H9 (cell line): ENCODE data around the gene TNIK. TPM values are rescaled to one million over a fixed set of nuclear protein-coding genes. Genes with fewer than 3 reads are reported as not detected.

Experiments
- DNase-seq: peaks from one replicate; pipeline ENCODE4 v3.0.0-alpha.2; 2017
- H2AFZ ChIP-seq: one replicate; pipeline ENCODE4 v1.6.1; 2013; ENCODE audit warnings: mild to moderate bottlenecking, low read length, control low read depth, moderate library complexity
- H2AK5ac ChIP-seq: 2 replicates; pipeline ENCODE4 v1.6.1; 2013; ENCODE audit warnings: low read length, control low read depth, mixed read lengths; ENCODE audit not compliant: insufficient read length
- H2BK120ac ChIP-seq: one replicate; pipeline ENCODE4 v1.6.1; 2013; ENCODE audit warnings: low read depth, mild to moderate bottlenecking, low read length, control low read depth, inconsistent platforms; ENCODE audit not compliant: poor library complexity, severe bottlenecking
- H2BK12ac ChIP-seq: 2 replicates; pipeline ENCODE4 v1.6.1; 2013; ENCODE audit warnings: low read length, control low read depth, mixed read lengths, low read depth; ENCODE audit not compliant: insufficient read length
- H2BK15ac ChIP-seq: 2 replicates; pipeline ENCODE4 v1.6.1; 2013; ENCODE audit warnings: low read depth, low read length, control low read depth
- H2BK20ac ChIP-seq: one replicate; pipeline ENCODE4 v1.6.1; 2013; ENCODE audit warnings: low read depth, mild to moderate bottlenecking, low read length, control low read depth, inconsistent platforms; ENCODE audit not compliant: poor library complexity, severe bottlenecking
- H2BK5ac ChIP-seq: 2 replicates; pipeline ENCODE4 v1.6.1; 2013; ENCODE audit warnings: low read length, control low read depth, mixed read lengths; ENCODE audit not compliant: insufficient read length
- H3K14ac ChIP-seq: 2 replicates; pipeline ENCODE4 v1.6.1; 2013; ENCODE audit warnings: low read length, control low read depth; ENCODE audit not compliant: insufficient read depth
- H3K18ac ChIP-seq: 2 replicates; pipeline ENCODE4 v1.6.1; 2013; ENCODE audit warnings: low read depth, mild to moderate bottlenecking, mixed read lengths, low read length, control low read depth; ENCODE audit not compliant: insufficient read length
- H3K23ac ChIP-seq: 2 replicates; pipeline ENCODE4 v1.6.1; 2013; ENCODE audit warnings: low read length, control low read depth, mixed read lengths, low read depth; ENCODE audit not compliant: insufficient read length
- H3K23me2 ChIP-seq: 2 replicates; pipeline ENCODE4 v1.6.1; 2013; ENCODE audit warnings: low read depth, mild to moderate bottlenecking, mixed read lengths, low read length, control low read depth; ENCODE audit not compliant: insufficient read length, poor library complexity, severe bottlenecking
- H3K27ac ChIP-seq: 2 replicates; pipeline ENCODE4 v1.5.1; 2013; ENCODE audit warnings: low read length, control low read depth, mixed read lengths, low read depth; ENCODE audit not compliant: insufficient read length
- H3K27me3 ChIP-seq: 2 replicates; pipeline ENCODE4 v1.6.1; 2013; ENCODE audit warnings: low read length, control low read depth, inconsistent platforms; ENCODE audit not compliant: insufficient read depth
- H3K4ac ChIP-seq: 2 replicates; pipeline ENCODE4 v1.6.1; 2013; ENCODE audit warnings: low read depth, mild to moderate bottlenecking, control low read depth, inconsistent platforms, low read length, moderate library complexity
- H3K4me1 ChIP-seq: 2 replicates; pipeline ENCODE4 v1.6.1; 2013; ENCODE audit warnings: low read length, control low read depth, inconsistent platforms; ENCODE audit not compliant: insufficient read depth
- H3K4me2 ChIP-seq: 2 replicates; pipeline ENCODE4 v1.6.1; 2013; ENCODE audit warnings: low read length, control low read depth, mixed read lengths; ENCODE audit not compliant: insufficient read length, insufficient read depth
- H3K56ac ChIP-seq: 2 replicates; pipeline ENCODE4 v1.6.1; 2013; ENCODE audit warnings: low read depth, mild to moderate bottlenecking, mixed read lengths, low read length, control low read depth; ENCODE audit not compliant: insufficient read length
- H3K79me1 ChIP-seq: 2 replicates; pipeline ENCODE4 v1.6.1; 2013; ENCODE audit warnings: low read depth, mild to moderate bottlenecking, moderate library complexity, low read length, control low read depth, inconsistent platforms; ENCODE audit not compliant: insufficient read depth, poor library complexity, severe bottlenecking
- H3K79me2 ChIP-seq: 2 replicates; pipeline ENCODE4 v1.6.1; 2013; ENCODE audit warnings: low read length, control low read depth, inconsistent platforms; ENCODE audit not compliant: insufficient read depth
- H3K9ac ChIP-seq: 2 replicates; pipeline ENCODE4 v1.6.1; 2013; ENCODE audit warnings: low read length, control low read depth, mixed read lengths; ENCODE audit not compliant: insufficient read length; ENCODE audit errors: extremely low read depth
- H3K9me3 ChIP-seq: one replicate; pipeline ENCODE4 v1.6.1; 2013; ENCODE audit warnings: low read depth, low read length, inconsistent platforms; ENCODE audit not compliant: control insufficient read depth
- H3T11ph ChIP-seq: one replicate; pipeline ENCODE4 v1.6.1; 2013; ENCODE audit warnings: mild to moderate bottlenecking, low read length, control low read depth, inconsistent platforms
- H4K20me1 ChIP-seq: one replicate; pipeline ENCODE4 v1.6.1; 2013; ENCODE audit not compliant: control insufficient read depth, insufficient read length, insufficient read depth
- H4K5ac ChIP-seq: 2 replicates; pipeline ENCODE4 v1.6.1; 2013; ENCODE audit warnings: low read depth, mild to moderate bottlenecking, mixed read lengths, low read length, control low read depth; ENCODE audit not compliant: insufficient read length
- H4K8ac ChIP-seq: replicated peaks from 2 replicates; pipeline ENCODE4 v1.6.1; 2013; ENCODE audit warnings: low read length, control low read depth, mixed read lengths, low read depth; ENCODE audit not compliant: insufficient read length
- H4K91ac ChIP-seq: 2 replicates; pipeline ENCODE4 v1.6.1; 2013; ENCODE audit warnings: low read depth, mild to moderate bottlenecking, moderate library complexity, mixed read lengths, low read length, control low read depth; ENCODE audit not compliant: insufficient read length
- H3K27ac Mint-ChIP-seq, 3 experiments: 2 replicates in 2 of 3; 3 replicates in 1 of 3; pipeline ENCODE4 v1.8.0; 2020 to 2021; ENCODE audit warnings: mixed read lengths in 3 of 3, mild to moderate bottlenecking in 1 of 3, moderate library complexity in 1 of 3
- H3K27me3 Mint-ChIP-seq: 2 replicates; pipeline ENCODE4 v1.8.0; 2021; ENCODE audit warnings: low read depth, mild to moderate bottlenecking, moderate library complexity, mixed read lengths
- H3K36me3 Mint-ChIP-seq, 3 experiments: 2 replicates in 2 of 3; 3 replicates in 1 of 3; pipeline ENCODE4 v1.8.0; 2020 to 2021; ENCODE audit warnings: low read depth in 3 of 3, mixed read lengths in 3 of 3; ENCODE audit not compliant: insufficient read depth in 1 of 3
- H3K4me1 Mint-ChIP-seq, 2 experiments: 2 replicates each; pipeline ENCODE4 v1.8.0; 2020; ENCODE audit warnings: mixed read lengths in 2 of 2
- H3K4me3 Mint-ChIP-seq, 2 experiments: 2 replicates in 1 of 2; 3 replicates in 1 of 2; pipeline ENCODE4 v1.8.0; 2020 to 2021; ENCODE audit warnings: mild to moderate bottlenecking in 2 of 2, mixed read lengths in 2 of 2, moderate library complexity in 1 of 2
- H3K9me3 Mint-ChIP-seq, 2 experiments: 2 replicates in 1 of 2; 3 replicates in 1 of 2; pipeline ENCODE4 v1.8.0; 2020; ENCODE audit warnings: mild to moderate bottlenecking in 2 of 2, mixed read lengths in 2 of 2, moderate library complexity in 1 of 2
- CTCF ChIP-seq: fragments of 200-600 bp; sonication (generic); conservative IDR thresholded peaks from 3 replicates; pipeline ENCODE4 v1.8.0; 2021; ENCODE audit warnings: antibody characterized with exemption, mild to moderate bottlenecking
- WGBS: extraction: QIAGEN DNeasy Blood & Tissue Kit; methylation state at CpG from one replicate; pipeline ENCODE4 v1.1.7; 2013; ENCODE audit warnings: missing lambda C conversion rate, low lambda C conversion rate, mixed read lengths; ENCODE audit not compliant: insufficient read length; ENCODE audit errors: extremely low coverage; 5-methylcytosine and 5-hydroxymethylcytosine counted together
- total RNA-seq: library from RNA; stranded (reverse); gene quantifications from 2 replicates; pipeline ENCODE4 v1.2.1, GENCODE V29; 2021

Gene TNIK
- total RNA-seq, 1 experiment from 2014 or later: 15.9 TPM

GRCh38 chr3:171140246-171140645 is 320.0 kb downstream of the TNIK start:
- Histone ChIP-seq H2BK120ac (no peak overlapping the region), H3K4me2 (no peak overlapping the region), H3K18ac (no peak overlapping the region), H3K14ac (no peak overlapping the region), H4K20me1 (no peaks in the 10 kb centered on the region), H2BK20ac (no peak overlapping the region), H3K4me1 (no peaks in the 10 kb centered on the region), H3K27me3 (no peaks in the 10 kb centered on the region), H3K4ac (no peak overlapping the region), H2BK15ac (no peak overlapping the region), H3K27ac (no peak overlapping the region), H4K91ac (no peak overlapping the region), H4K5ac (no peak overlapping the region), H3K9ac (no peak overlapping the region), H3K23me2 (no peaks in the 10 kb centered on the region), H3K79me1 (no peaks in the 10 kb centered on the region), H3T11ph (no peak overlapping the region), H3K79me2 (no peaks in the 10 kb centered on the region), H3K9me3 (no peaks in the 10 kb centered on the region), H2AFZ (no peak overlapping the region), H2BK12ac (no peak overlapping the region), H4K8ac (no peak overlapping the region), H3K56ac (no peak overlapping the region), H3K23ac (no peak overlapping the region), H2AK5ac (no peak overlapping the region), H2BK5ac (no peak overlapping the region)
- Mint-ChIP-seq H3K9me3 (no peaks in the 10 kb centered on the region), H3K27me3 (no peaks in the 10 kb centered on the region), H3K36me3 (peaks cover 0 to 7% (median 3%) of the 10 kb centered on the region in 3 experiments; a peak in 2 of 7 replicates), H3K27ac (peak overlapping the region in 1 of 3 experiments; percentile 81; a peak in 2 of 7 replicates), H3K4me3 (no peak overlapping the region; a peak in 1 of 5 replicates), H3K4me1 (peaks cover 0 to 11% of the 10 kb centered on the region in 2 experiments; a peak in 2 of 4 replicates)
- no peak for TF ChIP-seq CTCF
- WGBS: no CpG with 5 or more reads among the region's 10 CpGs
- DNase-seq: no peak
